Colonic mucosa (tissue), 4 donors: ENCODE measurements around the gene NEK4. TPM values are rescaled to one million over a fixed set of nuclear protein-coding genes. Genes with fewer than 3 reads are reported as not detected.

Experiments used
- DNase-seq: peaks from one replicate; pipeline ENCODE4 v3.0.0-alpha.2; 2020
- H3K27ac ChIP-seq: fragments of 200-600 bp; one replicate; pipeline ENCODE4 v1.8.0; 2021
- H3K27me3 ChIP-seq: fragments of 200-600 bp; one replicate; pipeline ENCODE4 v1.8.0; 2021
- H3K36me3 ChIP-seq: fragments of 200-600 bp; one replicate; pipeline ENCODE4 v1.8.0; 2021
- H3K4me1 ChIP-seq: fragments of 200-600 bp; one replicate; pipeline ENCODE4 v1.8.0; 2021; ENCODE audit warnings: mild to moderate bottlenecking
- H3K4me3 ChIP-seq: fragments of 200-600 bp; one replicate; pipeline ENCODE4 v1.8.0; 2021
- H3K9ac ChIP-seq, 2 donors: one replicate each; pipeline ENCODE4 v1.7.0; 2013; ENCODE audit warnings: control low read depth in 2 of 2, low read depth in 2 of 2, low read length in 2 of 2
- H3K9me3 ChIP-seq: fragments of 200-600 bp; one replicate; pipeline ENCODE4 v1.8.0; 2021
- CTCF ChIP-seq: fragments of 200-600 bp; IDR thresholded peaks from one replicate; pipeline ENCODE4 v1.8.0; 2022; ENCODE audit warnings: antibody characterized with exemption, mild to moderate bottlenecking
- intact Hi-C: fragments of 100-400 bp; cut with DNase I; formaldehyde crosslinking; loops from one replicate; pipeline ENCODE4 v1.14.1; 2022
- total RNA-seq, 2 donors: library from RNA; stranded (reverse); fragmentation: NEBNext Ultra II Directional in 1 of 2; extraction: Animal tissue kit (Norgen Biotek cat#: 25700) in 1 of 2; gene quantifications; one replicate each; pipeline ENCODE4 v1.2.1, GENCODE V29; 2021
- donor health status: healthy.
- donor health status: DM: no; HTN: no; CAD: no.
- donor health status: DM: no; HTN: no; CAD: no.

Gene NEK4
- total RNA-seq, 2 donors from 2014 or later = 21.2 to 29.1 TPM

- H3K9me3 ChIP-seq = no peaks in the 10 kb centered on the region
- intact Hi-C loops = no loop called here
- no peak overlapping the region for H3K27ac ChIP-seq
- DNase-seq = no peak
- H3K4me1 ChIP-seq = peaks cover 4% of the 10 kb centered on the region
- H3K4me3 ChIP-seq = no peak overlapping the region
- TF ChIP-seq CTCF = no peak
- H3K36me3 ChIP-seq = peaks cover 44% of the 10 kb centered on the region
- H3K9ac ChIP-seq = no peak overlapping the region
- no peaks in the 10 kb centered on the region for H3K27me3 ChIP-seq
Observed at GRCh38 chr3:52690560-52690959, 80.2 kb downstream of the NEK4 start.

- peaks cover 37% of the 10 kb centered on the region for H3K36me3 ChIP-seq
- no peak overlapping the region for H3K27ac ChIP-seq
- intact Hi-C loops = no loop called here
- no peak for TF ChIP-seq CTCF
- H3K9ac ChIP-seq = no peak overlapping the region
- H3K4me3 ChIP-seq = no peak overlapping the region
- H3K4me1 ChIP-seq = peaks cover 4% of the 10 kb centered on the region
- no peak for DNase-seq
- no peaks in the 10 kb centered on the region for H3K9me3 ChIP-seq
- no peaks in the 10 kb centered on the region for H3K27me3 ChIP-seq
Observed at GRCh38 chr3:52689151-52689550, 81.6 kb downstream of the NEK4 start.

GRCh38 chr3:52688266-52688665, 82.5 kb downstream of the NEK4 start:
- DNase-seq = no peak
- TF ChIP-seq CTCF = no peak
- H3K4me1 ChIP-seq = peaks cover 4% of the 10 kb centered on the region
- no peaks in the 10 kb centered on the region for H3K9me3 ChIP-seq
- peaks cover 30% of the 10 kb centered on the region for H3K36me3 ChIP-seq
- no peak overlapping the region for H3K27ac ChIP-seq
- intact Hi-C loops = no loop called here
- H3K9ac ChIP-seq = no peak overlapping the region
- H3K4me3 ChIP-seq = no peak overlapping the region
- H3K27me3 ChIP-seq = no peaks in the 10 kb centered on the region

GRCh38 chr3:52685709-52686691, 84.7 kb downstream of the NEK4 start, which contains the start of the genes GNL3 and PBRM1:
GNL3 (plus strand) TSS chr3:52686032; CDS start chr3:52686093, 61 bp downstream.
PBRM1 (minus strand) TSS chr3:52685913.
- no peak for TF ChIP-seq CTCF
- H3K4me1 ChIP-seq = peaks cover 4% of the 10 kb centered on the region
- intact Hi-C loops = no loop called here

GRCh38 chr3:52685285-52685708, 85.4 kb downstream of the NEK4 start:
- peak; percentile 84 for DNase-seq
- no peaks in the 10 kb centered on the region for H3K9me3 ChIP-seq
- H3K36me3 ChIP-seq = peaks cover 13% of the 10 kb centered on the region
- intact Hi-C loops = no loop called here
- H3K4me1 ChIP-seq = peaks cover 7% of the 10 kb centered on the region
- TF ChIP-seq CTCF = no peak
- H3K27ac ChIP-seq = peak overlapping the region; percentile 87
- no peaks in the 10 kb centered on the region for H3K27me3 ChIP-seq
- peak overlapping the region; percentile 57 for H3K4me3 ChIP-seq
- peak overlapping the region; percentile 84 for H3K9ac ChIP-seq

More at GRCh38 chr3:52685709-52686691, 84.7 kb downstream of the NEK4 start, which contains the start of the genes GNL3 and PBRM1:
- Histone ChIP-seq H3K4me3 (peak within 1 kb of the TSS; percentile 70), H3K9me3 (no peaks in the 10 kb centered on the region), H3K9ac (peak within 1 kb of the TSS; percentile 84 to 96), H3K36me3 (peaks cover 19% of the 10 kb centered on the region), H3K27me3 (no peaks in the 10 kb centered on the region), H3K27ac (peak within 1 kb of the TSS; percentile 87)
- peak; percentile 91 for DNase-seq
